ENCODE results near the gene ZBTB6.
"Not testable (repeated sequence)": the region's sequence is repeated elsewhere in the genome, so short reads cannot be mapped to it uniquely, and the experiment has no call there.

ZBTB6 gene

GRCh38 chr9:122923947-122924346 is 10.8 kb upstream of the ZBTB6 start:
- DNase-seq: no peak

GRCh38 chr9:122922713-122923112 is 9.6 kb upstream of the ZBTB6 start:
- DNase-seq: no peak

DNA sequence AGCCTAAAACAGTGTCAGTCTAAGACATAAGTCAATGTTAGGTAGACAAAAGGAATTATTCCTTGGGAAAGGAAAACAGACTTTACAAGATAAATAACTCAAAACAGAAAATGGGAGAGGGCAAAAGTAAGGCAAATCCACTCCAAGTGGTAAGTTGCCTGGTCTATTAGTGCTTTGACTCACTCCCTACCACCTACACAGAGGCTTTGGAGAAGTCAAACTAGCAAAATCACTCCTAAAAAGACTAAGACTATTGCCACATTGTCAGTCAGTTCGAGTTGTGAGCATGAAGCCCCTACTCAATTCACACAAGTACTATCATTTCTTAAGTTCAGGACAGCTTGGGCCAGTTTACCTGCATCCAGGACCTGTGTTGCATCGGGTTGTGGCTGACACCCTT is 5.2 kb upstream of the ZBTB6 start:
- no peak for DNase-seq

DNA sequence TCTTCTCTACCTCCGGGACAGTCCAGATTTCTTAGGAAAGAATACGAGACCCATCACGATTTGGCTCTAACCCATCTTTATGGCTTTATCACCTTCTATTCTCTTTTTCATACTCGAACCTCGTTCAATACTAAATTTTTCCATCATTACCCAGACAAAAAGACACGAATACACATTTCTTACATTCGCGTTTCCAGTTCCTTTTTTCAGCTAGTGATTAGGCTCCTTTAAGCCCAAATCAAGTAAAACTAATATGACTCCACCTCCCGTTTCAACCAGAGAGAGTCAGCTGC is 506 bp downstream of the ZBTB6 start:
- no peak for DNase-seq

DNA sequence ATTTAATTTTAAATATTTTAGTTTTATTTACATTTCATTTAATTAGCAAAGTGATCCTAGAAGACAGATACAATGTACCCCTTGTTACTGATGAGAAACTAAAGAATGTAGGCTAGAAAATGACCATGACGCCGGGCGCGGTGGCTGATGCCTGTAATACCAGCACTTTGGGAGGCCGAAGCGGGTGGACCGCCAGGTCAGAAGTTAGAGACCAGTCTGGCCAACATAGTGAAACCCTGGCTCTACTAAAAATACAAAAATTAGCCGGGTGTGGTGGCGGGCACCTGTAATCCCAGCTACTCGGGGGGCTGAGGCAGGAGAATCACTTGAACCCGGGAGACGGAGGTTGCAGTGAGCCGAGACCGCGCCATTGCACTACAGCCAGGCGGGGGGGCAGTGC is 7.0 kb downstream of the ZBTB6 start:
- not testable (repeated sequence) for DNase-seq

GRCh38 chr9:122904823-122905710 is 8.1 kb downstream of the ZBTB6 start, which contains the start of gene RC3H2:
Gene RC3H2, minus strand, starts transcription at chr9:122905359. Its CDS starts 7,850 bp downstream, at chr9:122897509.
- peak; percentile 97 for DNase-seq

DNA sequence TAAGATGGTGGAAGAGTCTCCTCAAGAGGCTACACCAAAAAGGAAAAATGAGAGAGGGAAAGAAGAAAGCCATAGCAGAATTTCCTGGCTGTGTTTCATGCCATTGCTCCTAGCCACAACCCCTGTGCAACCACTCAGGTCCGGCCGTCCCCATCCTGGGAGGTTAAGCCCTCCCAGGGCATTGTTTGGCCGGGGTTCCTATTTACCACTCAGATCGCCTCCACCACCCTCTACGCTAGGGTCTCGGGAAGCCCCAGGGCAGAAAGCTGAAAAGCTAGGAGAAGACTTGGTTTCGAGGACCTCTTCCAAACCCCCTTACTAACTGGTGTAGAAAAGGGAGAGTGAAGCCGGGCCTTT is 8.7 kb downstream of the ZBTB6 start:
- peak; percentile 90 for DNase-seq

DNA sequence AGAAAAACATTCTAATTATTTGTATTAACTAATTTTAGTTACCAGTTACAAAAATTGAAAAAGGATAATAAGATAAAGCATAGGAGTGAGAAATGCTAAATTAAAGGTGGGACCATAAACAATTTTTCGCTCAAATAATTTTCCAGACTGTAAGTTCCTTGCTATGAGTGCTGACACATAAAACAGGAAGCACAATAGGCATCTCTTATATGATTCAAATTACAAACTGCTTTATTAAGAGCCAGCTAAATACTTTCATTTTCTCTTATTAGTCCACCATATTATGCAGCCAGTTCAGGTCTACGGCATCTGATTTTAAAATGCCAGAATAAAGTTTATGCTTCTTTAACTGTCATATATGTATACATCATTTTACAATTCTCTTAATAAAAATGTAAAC is 12.3 kb downstream of the ZBTB6 start:
- no peak for DNase-seq

GRCh38 chr9:122897969-122898368 is 15.2 kb downstream of the ZBTB6 start:
- DNase-seq: no peak

DNA sequence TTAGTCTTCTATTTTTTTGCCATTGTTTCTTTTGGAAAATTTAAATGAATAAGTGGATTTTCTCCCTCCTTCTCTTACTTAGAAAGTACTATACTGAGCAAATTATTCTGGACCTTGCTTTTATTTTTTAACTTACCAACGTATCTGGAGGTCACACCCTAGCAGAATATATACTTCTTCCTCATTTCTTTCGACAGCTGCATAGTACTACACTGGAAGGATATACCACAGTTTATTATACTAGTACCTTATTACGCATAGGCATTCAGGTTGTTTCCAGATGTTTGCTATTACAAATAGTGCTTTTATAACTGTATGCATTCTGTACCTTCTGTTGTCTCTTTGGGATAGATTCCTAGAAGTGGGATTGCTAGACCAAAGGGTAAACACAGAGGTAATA is 24.6 kb downstream of the ZBTB6 start:
- DNase-seq: no peak

DNA sequence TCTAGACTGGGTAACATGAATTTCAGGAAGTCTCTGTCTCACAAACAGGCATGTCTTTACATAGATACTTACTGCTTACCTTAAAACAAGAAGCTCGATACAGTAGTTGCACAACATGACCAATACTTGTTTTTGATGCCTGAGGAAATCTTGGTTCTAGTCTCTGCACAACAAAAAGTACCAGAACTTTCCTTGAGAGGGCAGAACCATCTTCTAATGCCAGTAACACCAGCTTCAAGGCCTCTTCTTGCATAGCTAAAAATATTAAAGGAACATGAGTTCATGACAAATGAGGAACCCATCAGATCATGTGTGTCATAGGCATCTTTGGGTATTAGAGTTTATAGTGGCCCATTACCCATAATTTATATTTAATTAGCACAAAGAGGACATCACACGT is 30.0 kb downstream of the ZBTB6 start:
- no peak for DNase-seq

GRCh38 chr9:122879443-122879842 is 33.7 kb downstream of the ZBTB6 start:
- DNase-seq: no peak

GRCh38 chr9:122875523-122875922 is 37.6 kb downstream of the ZBTB6 start:
- no peak for DNase-seq

DNA sequence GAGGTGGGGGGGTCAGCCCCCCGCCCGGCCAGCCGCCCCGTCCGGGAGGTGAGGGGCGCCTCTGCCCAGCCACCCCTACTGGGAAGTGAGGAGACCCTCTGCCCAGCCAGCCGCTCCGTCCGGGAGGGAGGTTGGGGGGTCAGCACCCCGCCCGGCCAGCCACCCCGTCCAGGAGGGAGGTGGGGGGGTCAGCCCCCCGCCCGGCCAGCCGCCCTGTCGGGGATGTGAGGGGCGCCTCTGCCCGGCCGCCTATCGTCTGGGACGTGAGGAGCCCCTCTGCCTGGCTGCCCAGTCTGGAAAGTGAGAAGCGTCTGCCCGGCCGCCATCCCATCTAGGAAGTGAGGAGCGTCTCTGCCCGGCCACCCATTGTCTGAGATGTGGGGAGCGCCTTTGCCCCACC is 45.8 kb downstream of the ZBTB6 start:
- DNase-seq: not testable (repeated sequence)

DNA sequence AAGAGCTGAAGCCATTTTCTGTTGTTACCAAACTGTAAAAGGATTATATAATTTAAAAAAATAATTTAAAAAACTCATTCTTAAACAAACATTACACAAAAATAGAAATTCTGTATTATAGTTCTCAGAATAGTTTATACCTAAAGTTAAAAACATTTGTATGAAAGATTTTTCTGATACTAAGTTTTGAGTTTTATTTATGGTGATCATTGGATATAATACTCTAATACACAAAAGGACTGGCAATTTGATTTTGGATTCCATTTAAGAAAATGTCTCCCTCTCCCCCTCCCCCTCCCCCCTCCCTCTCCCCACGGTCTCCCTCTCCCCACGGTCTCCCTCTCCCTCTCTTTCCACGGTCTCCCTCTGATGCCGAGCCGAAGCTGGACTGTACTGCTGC is 47.0 kb downstream of the ZBTB6 start:
- no peak for DNase-seq

- no peak for DNase-seq
Observed at GRCh38 chr9:122865300-122865699, 47.8 kb downstream of the ZBTB6 start.

- no peak for DNase-seq
Observed at GRCh38 chr9:122863407-122863806, 49.7 kb downstream of the ZBTB6 start.

GRCh38 chr9:122860319-122861142 is 52.6 kb downstream of the ZBTB6 start:
- no peak for DNase-seq
